ENCODE data around the gene MOSPD3.

DNA sequence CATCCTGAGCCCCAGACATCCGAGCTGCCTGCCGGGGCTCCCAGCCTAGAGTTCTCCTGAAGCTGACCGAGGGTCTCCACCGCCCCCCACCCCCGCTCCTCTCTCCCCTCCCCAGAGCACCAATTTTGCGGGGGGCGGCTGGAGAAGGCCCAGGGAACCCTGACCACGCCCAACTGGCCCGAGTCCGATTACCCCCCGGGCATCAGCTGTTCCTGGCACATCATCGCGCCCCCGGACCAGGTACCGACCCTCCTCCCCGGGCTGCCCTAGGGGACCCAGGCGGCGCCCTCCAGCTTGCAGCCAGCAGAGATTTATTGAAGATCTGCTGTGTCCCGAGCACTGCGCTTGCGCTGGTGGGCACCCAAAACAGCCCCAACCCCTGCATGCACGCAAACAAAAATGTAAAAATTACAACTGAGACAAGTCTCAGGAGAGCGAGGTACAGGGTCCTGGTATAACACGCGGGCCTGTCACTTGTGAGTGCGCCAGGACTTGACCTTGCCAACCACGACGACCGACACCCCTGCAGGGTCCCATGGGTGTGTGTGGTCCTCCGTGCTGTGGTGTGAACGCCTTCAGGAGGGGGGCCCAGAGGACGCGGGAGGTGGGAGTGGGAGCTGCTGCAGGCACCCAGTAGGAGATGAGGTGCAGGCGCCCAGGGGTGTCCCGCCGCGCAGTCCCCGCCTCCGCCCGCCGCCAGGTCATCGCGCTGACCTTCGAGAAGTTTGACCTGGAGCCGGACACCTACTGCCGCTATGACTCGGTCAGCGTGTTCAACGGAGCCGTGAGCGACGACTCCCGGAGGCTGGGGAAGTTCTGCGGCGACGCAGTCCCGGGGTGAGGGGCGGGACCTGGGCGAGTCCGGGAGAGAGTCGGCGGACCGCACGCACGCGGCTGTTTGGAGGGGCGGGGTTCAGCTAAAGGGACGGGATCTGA, 7.1 kb upstream of the MOSPD3 start:
- TF ChIP-seq, protein P1, sequence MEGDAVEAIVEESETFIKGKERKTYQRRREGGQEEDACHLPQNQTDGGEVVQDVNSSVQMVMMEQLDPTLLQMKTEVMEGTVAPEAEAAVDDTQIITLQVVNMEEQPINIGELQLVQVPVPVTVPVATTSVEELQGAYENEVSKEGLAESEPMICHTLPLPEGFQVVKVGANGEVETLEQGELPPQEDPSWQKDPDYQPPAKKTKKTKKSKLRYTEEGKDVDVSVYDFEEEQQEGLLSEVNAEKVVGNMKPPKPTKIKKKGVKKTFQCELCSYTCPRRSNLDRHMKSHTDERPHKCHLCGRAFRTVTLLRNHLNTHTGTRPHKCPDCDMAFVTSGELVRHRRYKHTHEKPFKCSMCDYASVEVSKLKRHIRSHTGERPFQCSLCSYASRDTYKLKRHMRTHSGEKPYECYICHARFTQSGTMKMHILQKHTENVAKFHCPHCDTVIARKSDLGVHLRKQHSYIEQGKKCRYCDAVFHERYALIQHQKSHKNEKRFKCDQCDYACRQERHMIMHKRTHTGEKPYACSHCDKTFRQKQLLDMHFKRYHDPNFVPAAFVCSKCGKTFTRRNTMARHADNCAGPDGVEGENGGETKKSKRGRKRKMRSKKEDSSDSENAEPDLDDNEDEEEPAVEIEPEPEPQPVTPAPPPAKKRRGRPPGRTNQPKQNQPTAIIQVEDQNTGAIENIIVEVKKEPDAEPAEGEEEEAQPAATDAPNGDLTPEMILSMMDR (IDR thresholded peaks at IDR 0.05), result no peak
- TF ChIP-seq EZH2 (IDR thresholded peaks at IDR 0.05), result peak; percentile 53
